ENCODE measurements around the gene SERPINA4. TPM values are rescaled to one million over a fixed set of nuclear protein-coding genes. Genes with fewer than 3 reads are reported as not detected.

Gene SERPINA4
- total and polyA plus RNA-seq, 2 of the 13 experiments (the other 11 are each of a cell fraction or from before 2014, with no cell fraction given): 39.1 to 57.8 TPM

DNA sequence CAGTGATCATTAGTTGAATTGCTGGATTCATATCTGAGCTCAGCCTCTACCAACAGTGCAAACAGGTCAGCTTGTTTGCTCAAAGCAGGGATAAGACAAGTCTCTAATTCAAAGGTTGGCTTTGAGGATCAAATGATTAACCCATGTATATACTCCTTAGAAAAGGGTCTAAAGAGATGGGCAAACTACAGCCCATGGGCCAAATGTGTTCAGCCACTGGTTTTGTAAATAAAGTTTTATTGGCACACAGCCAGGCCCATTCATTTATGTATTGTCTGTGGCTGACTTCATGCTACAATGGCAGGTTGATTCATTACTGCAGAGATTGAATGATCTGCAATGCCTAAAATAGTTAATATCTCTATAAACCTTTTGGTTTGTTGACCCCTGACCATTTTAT, 3.1 kb downstream of the SERPINA4 start (continued):
- no peak for TF ChIP-seq SOX13 (IDR thresholded peaks at IDR 0.05)
- peak in 1 of 2 experiments; percentile 67; a peak in 1 of 4 replicates for TF ChIP-seq SOX13 (CRISPR knock-in tag; conservative IDR thresholded peaks at IDR 0.05 in 1 of 2, IDR thresholded peaks at IDR 0.05 in 1 of 2)
- TF ChIP-seq, protein P1, sequence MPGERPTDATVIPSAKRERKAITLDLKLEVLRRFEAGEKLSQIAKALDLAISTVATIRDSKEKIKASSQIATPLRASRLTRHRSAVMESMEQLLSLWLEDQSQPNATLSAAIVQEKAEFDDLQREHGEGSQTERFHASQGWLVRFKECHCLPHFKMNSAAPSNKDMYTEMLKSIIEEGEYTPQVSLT (CRISPR knock-in tag; IDR thresholded peaks at IDR 0.05; ENCODE audit: borderline replicate concordance, low read depth): no peak
- TF ChIP-seq, protein P2, sequence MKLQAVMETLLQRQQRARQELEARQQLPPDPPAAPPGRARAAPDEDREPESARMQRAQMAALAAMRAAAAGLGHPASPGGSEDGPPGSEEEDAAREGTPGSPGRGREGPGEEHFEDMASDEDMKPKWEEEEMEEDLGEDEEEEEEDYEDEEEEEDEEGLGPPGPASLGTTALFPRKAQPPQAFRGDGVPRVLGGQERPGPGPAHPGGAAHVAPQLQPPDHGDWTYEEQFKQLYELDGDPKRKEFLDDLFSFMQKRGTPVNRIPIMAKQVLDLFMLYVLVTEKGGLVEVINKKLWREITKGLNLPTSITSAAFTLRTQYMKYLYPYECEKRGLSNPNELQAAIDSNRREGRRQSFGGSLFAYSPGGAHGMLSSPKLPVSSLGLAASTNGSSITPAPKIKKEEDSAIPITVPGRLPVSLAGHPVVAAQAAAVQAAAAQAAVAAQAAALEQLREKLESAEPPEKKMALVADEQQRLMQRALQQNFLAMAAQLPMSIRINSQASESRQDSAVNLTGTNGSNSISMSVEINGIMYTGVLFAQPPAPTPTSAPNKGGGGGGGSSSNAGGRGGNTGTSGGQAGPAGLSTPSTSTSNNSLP (IDR thresholded peaks at IDR 0.05; ENCODE audit: low read depth, low read length): no peak
- no peak for TF ChIP-seq JUN (CRISPR knock-in tag; IDR thresholded peaks at IDR 0.05)
- TF ChIP-seq DNMT1 (CRISPR knock-in tag; IDR thresholded peaks at IDR 0.05): no peak
- TF ChIP-seq NR2F6 (IDR thresholded peaks at IDR 0.05): peak; percentile 42; the same call in 1 of the 2 replicates
- no peak for TF ChIP-seq NR2F6 (CRISPR knock-in tag; IDR thresholded peaks at IDR 0.05)
- no peak for TF ChIP-seq MXD4 (CRISPR knock-in tag; IDR thresholded peaks at IDR 0.05)
- no peak for TF ChIP-seq NFIB (CRISPR knock-in tag; IDR thresholded peaks at IDR 0.05; ENCODE audit: borderline replicate concordance)
- no peak for TF ChIP-seq NFE2L2 (IDR thresholded peaks at IDR 0.05; ENCODE audit: low read length)
- no peak for TF ChIP-seq KLF13 (CRISPR knock-in tag; IDR thresholded peaks at IDR 0.05)
- TF ChIP-seq CHD4 (IDR thresholded peaks at IDR 0.05; ENCODE audit: borderline replicate concordance, low read length): peak; percentile 46; the same call in 1 of the 2 replicates
- TF ChIP-seq, protein P3, sequence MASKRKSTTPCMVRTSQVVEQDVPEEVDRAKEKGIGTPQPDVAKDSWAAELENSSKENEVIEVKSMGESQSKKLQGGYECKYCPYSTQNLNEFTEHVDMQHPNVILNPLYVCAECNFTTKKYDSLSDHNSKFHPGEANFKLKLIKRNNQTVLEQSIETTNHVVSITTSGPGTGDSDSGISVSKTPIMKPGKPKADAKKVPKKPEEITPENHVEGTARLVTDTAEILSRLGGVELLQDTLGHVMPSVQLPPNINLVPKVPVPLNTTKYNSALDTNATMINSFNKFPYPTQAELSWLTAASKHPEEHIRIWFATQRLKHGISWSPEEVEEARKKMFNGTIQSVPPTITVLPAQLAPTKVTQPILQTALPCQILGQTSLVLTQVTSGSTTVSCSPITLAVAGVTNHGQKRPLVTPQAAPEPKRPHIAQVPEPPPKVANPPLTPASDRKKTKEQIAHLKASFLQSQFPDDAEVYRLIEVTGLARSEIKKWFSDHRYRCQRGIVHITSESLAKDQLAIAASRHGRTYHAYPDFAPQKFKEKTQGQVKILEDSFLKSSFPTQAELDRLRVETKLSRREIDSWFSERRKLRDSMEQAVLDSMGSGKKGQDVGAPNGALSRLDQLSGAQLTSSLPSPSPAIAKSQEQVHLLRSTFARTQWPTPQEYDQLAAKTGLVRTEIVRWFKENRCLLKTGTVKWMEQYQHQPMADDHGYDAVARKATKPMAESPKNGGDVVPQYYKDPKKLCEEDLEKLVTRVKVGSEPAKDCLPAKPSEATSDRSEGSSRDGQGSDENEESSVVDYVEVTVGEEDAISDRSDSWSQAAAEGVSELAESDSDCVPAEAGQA (IDR thresholded peaks at IDR 0.05; ENCODE audit: low read depth): no peak
- TF ChIP-seq, protein P3 (CRISPR knock-in tag; IDR thresholded peaks at IDR 0.05; ENCODE audit: borderline replicate concordance): no peak
- no peak for TF ChIP-seq GATAD1 (CRISPR knock-in tag; IDR thresholded peaks at IDR 0.05)
- TF ChIP-seq, protein P4, sequence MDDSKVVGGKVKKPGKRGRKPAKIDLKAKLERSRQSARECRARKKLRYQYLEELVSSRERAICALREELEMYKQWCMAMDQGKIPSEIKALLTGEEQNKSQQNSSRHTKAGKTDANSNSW (CRISPR knock-in tag; IDR thresholded peaks at IDR 0.05; ENCODE audit: borderline replicate concordance): no peak
- no peak for TF ChIP-seq ZEB1 (IDR thresholded peaks at IDR 0.05; ENCODE audit: insufficient replicate concordance, low read depth)
- no peak for TF ChIP-seq ZSCAN21 (CRISPR knock-in tag; IDR thresholded peaks at IDR 0.05; ENCODE audit: borderline replicate concordance)
- no peak for TF ChIP-seq ZNF431 (CRISPR knock-in tag; IDR thresholded peaks at IDR 0.05; ENCODE audit: borderline replicate concordance, low read depth)
- TF ChIP-seq, protein P5, sequence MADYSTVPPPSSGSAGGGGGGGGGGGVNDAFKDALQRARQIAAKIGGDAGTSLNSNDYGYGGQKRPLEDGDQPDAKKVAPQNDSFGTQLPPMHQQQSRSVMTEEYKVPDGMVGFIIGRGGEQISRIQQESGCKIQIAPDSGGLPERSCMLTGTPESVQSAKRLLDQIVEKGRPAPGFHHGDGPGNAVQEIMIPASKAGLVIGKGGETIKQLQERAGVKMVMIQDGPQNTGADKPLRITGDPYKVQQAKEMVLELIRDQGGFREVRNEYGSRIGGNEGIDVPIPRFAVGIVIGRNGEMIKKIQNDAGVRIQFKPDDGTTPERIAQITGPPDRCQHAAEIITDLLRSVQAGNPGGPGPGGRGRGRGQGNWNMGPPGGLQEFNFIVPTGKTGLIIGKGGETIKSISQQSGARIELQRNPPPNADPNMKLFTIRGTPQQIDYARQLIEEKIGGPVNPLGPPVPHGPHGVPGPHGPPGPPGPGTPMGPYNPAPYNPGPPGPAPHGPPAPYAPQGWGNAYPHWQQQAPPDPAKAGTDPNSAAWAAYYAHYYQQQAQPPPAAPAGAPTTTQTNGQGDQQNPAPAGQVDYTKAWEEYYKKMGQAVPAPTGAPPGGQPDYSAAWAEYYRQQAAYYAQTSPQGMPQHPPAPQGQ (CRISPR knock-in tag; IDR thresholded peaks at IDR 0.05; ENCODE audit: borderline replicate concordance): no peak
- no peak for TF ChIP-seq ZKSCAN1 (IDR thresholded peaks at IDR 0.05; ENCODE audit: low read length)

All from HepG2 (cell line).